Activated CD4-positive, CD25-positive, alpha-beta regulatory T cell (primary cell): ENCODE data around the gene CDH4.
"Not testable (repeated sequence)": the region's sequence is repeated elsewhere in the genome, so short reads cannot be mapped to it uniquely, and the experiment has no call there.

Source experiments
- DNase-seq, 4 experiments: peaks; one replicate each; lab custom pipeline; 2025; lab: John Stamatoyannopoulos, UW

CDH4 gene

GRCh38 chr20:61979090-61979489 lies 727.0 kb downstream of the CDH4 start:
- no peak for DNase-seq

- no peak for DNase-seq
These were observed 727.9 kb downstream of the CDH4 start for GRCh38 chr20:61979701-61980635.

- DNase-seq = no peak
These were observed 728.9 kb downstream of the CDH4 start for GRCh38 chr20:61980647-61981583.

- DNase-seq = not testable (repeated sequence)
These were observed 729.6 kb downstream of the CDH4 start for GRCh38 chr20:61981691-61982090.

GRCh38 chr20:61982191-61982950 lies 730.3 kb downstream of the CDH4 start:
- DNase-seq = no peak

- DNase-seq = no peak
These were observed 730.9 kb downstream of the CDH4 start for GRCh38 chr20:61982951-61983315.

GRCh38 chr20:61983965-61984364 lies 731.9 kb downstream of the CDH4 start:
- no peak for DNase-seq

GRCh38 chr20:61984431-61984830 lies 732.4 kb downstream of the CDH4 start:
- not testable (repeated sequence) for DNase-seq

- no peak for DNase-seq
These were observed 733.0 kb downstream of the CDH4 start for GRCh38 chr20:61985096-61985495.

- no peak for DNase-seq
These were observed 734.8 kb downstream of the CDH4 start for GRCh38 chr20:61986762-61987321.

- DNase-seq = no peak
These were observed 736.6 kb downstream of the CDH4 start for GRCh38 chr20:61988665-61989064.

GRCh38 chr20:61989741-61990140 lies 737.7 kb downstream of the CDH4 start:
- no peak for DNase-seq
